Non-pigmented ciliary epithelial cell (primary cell): Measurements from ENCODE around the gene KCNH5.

Experiments
- DNase-seq: peaks from one replicate; pipeline ENCODE4 v3.0.0-alpha.2; 2010; ENCODE audit warnings: low read depth

KCNH5 gene

DNA sequence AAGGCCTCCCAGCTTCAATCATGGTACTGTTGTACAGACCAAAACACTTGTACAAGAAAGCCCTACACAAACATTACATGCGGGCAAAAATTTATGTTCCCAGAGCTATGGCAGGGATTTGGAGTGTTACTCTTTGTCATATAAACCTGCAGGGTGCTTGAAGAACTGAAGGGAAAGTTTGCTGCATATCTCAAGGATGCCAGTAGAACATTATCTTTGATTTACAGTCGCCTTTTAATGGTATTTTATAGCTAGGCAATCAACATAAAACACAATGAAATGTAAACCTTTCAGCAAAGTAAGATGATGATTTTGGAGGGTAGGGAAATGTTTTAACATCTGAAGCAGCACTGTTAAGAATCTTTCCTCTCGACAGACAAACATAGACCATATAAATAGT, 305.6 kb downstream of the KCNH5 start:
- DNase-seq = no peak

DNA sequence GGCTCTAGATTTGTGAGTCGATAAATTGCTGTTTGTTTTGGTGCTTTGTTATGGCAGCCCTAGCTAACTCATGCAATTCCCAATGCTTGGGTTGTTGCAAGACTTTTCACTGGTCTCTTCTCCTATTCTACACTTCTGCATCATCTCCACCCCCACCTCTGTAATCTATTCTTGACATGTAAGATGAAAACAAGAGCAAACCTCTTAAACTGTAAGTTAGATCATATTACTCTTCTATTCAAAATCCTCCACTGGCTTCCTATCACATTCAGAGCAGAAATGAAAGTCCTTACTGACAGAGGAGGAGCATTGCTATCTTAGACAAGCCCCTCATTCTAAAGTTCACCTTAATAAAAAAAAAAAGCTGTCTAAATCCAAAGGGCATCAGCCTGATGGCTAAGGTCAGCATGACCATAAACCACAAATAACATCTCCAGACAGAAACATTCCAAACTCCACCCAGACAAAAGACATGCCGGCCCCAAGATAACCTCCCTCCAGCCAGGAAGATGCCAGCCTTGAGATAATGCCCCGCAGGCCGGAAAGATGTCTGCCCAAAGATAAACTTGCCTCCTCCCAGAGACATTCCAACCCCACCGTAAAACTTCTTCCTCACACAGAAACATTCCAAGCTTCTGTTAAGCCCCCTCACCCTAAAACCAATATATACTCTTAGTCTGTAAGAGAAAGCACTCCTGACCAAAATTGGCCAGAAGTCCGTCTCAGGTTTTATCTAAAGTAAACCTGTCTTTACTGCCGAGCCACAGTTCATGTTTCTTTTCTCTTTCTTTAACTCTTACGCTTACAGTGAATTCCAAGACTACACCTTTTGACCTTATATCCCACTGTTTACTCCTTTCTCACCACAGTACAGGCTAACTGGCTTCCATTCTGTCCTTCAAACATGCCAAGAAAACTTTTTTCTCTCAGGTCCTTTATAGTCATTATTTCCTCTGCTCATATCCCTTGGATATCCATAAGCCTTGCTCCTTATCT, 308.9 kb downstream of the KCNH5 start:
- no peak for DNase-seq

DNA sequence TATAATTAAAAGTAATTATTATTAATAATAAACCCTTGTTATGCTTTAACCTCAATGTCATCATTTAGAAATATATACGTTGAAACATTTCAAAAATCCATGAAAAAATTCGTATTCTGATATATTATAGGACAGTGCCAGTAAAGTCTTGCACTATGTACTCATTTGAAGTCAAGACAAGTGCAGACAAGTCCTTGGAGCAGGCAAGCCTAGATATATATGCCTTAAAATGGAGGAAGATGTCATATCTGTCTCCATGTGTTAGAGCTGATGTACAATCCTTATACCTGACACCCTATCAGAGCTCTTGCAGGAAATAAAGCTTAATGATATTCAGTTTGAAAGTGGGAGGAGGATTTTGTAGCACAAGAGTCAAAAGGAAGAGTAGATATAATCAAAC, 310.4 kb downstream of the KCNH5 start:
- no peak for DNase-seq

- no peak for DNase-seq
Measured at GRCh38 chr14:62722406-62722805, 322.9 kb downstream of the KCNH5 start.

GRCh38 chr14:62718629-62719028, 326.6 kb downstream of the KCNH5 start:
- DNase-seq = no peak

DNA sequence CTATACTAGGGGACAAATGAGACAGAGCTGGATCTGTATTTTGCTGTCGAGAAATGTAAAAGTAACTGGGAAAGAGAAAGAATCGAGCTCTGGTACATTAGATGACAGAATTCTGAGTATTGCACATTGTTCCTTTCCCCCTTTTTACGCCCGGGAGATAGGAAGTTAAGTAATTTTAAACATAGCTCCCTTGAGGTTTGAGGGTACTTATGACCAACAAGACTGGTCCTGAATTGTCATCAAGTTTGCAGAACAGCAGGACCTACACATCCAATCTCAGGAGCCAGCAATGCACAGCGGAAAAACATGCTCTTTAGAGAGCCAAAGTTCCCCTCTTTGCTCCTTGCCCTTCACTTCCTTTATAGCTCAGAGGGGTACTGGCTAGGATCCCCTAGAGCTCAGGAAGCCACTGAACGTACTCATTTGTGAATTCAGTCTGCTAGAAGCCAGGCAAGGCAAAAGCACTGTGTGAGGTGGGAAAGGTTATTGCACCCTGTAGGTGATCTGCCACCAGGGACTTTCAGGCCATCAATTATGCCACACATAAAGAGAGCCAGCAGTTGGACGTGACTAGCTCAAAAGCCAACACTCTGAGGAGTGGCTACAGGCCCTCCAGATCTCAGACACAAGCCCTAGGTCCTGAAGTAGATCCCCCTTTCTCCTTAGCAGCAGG, 333.8 kb downstream of the KCNH5 start:
- DNase-seq = no peak

- no peak for DNase-seq
Measured at GRCh38 chr14:62710811-62711210, 334.4 kb downstream of the KCNH5 start.

DNA sequence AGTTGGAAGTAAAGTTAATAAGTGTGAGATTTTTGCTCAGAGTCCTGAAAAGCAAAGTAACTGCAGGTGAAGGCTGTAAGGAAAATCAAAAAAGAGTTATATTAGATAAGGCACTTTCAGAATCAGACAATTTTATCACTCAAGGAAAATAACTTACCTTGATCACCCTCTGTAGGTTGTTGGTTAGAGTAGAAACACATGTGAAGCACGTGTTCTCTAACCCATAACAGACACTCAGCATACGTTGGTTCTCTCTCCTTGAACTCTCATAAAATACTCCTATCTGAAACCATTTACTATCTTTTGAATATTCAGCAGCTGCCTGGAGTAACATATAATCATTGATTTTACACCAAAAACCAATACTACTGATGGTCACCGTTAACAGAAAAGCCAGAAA, 335.5 kb downstream of the KCNH5 start:
- DNase-seq = no peak

GRCh38 chr14:62706217-62706616, 339.0 kb downstream of the KCNH5 start:
- DNase-seq = no peak

- DNase-seq = no peak
Measured at GRCh38 chr14:62697461-62697860, 347.8 kb downstream of the KCNH5 start.

DNA sequence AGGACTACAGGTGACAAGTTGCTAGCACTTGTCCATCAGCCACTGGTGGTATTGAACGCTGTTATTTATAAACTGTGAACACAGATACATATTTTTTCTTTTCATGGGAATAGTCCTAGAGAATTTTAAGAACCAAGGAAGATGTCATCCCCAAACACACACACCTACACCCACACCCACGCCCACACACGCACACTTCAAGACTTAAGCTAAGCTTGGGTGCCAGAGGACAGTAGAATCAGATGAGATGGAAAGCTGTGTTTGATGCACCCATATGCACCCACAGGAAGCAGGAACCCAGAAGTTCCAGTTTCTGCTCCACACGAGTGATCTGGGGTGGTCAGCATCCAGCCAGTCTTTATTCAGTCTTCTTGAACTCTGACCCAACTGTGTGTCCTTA, 348.3 kb downstream of the KCNH5 start:
- no peak for DNase-seq

DNA sequence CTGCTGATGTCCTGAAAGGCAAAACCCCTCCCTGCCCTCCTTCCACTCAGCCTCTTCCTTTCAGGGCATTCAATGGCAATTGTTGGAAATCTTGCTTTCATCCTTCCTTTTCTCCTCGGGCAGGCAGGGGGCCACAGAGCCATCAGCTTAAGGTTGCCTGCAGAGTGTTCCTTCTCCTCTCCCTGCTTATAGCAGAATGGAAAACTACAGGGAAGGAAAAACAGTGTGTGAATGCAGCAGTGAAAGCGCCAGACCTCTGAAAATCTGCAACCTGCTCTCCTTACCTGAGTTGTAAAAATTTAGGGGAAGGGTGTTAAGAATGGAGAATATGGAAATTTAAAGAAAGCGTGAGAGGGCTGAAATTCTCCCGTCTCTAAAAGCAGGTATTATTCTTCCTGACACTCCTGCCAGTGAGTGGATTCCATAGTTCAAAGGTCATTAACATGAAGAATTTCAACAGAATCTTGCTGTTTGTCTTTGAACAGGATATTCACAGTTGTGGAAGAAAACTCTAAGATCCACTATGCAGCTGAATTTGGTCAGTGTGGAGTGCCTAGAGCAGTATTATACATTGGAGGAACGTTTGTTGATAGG, 348.8 kb downstream of the KCNH5 start:
- DNase-seq = no peak

DNA sequence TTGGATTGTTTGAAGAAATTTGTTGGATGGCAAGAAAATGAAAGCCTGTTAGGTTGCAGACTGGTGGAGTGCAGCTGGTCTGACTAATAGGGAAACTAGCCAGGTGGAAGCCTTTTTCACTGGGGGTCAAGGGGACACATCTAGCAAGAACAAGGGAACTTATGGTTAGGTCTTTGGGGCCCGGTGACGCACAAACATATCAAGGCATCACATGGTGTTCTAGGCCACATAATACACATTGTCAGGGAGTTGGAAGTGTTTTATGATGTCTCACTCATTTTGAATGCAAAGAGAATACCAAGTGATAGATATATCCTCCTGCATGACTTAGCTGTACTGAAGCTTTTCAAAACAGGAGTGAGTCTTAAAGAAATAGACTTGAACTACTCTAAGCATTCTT, 351.2 kb downstream of the KCNH5 start:
- DNase-seq = peak; percentile 95

GRCh38 chr14:62692490-62693106, 352.7 kb downstream of the KCNH5 start:
- DNase-seq = no peak

DNA sequence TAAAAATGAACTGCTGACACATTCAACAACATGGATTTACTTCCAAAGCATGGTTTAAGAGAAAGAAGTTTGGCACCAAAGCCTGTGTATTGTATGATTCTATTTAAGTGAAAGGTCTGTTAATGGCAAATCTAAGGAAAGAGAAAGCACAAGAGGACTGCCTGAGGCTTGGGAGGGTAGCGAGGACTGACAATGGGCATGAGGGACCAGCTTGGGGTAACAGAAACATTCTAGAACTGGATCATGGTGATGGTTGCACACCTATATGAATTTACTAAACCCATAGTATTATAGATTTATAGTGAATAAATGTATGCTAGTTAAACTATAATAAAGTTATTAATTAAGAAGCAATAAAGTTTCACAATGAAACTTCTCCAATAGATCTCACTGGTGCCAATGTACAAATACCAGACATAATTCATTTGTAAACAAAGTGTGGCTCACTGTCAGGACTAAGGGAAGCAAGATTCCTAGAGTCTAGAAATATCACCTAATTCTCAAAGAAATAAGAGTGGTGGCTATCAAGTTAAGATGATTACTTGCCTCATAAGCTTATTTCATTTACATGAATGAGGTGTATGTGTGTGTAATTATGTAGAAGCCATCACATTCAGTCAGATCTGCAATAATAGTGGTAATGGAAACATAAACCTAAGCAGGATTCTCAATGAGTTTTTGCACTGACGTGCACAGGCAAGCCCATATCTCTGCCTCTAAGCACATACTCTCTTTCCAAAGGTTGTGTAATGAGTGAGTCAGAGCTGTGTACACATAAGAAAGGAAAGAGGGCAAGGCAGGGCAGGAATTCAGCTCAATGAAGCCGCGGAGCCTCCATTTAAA, 353.4 kb downstream of the KCNH5 start:
- peak; percentile 89 for DNase-seq

- DNase-seq = no peak
Measured at GRCh38 chr14:62689733-62690132, 355.5 kb downstream of the KCNH5 start.

DNA sequence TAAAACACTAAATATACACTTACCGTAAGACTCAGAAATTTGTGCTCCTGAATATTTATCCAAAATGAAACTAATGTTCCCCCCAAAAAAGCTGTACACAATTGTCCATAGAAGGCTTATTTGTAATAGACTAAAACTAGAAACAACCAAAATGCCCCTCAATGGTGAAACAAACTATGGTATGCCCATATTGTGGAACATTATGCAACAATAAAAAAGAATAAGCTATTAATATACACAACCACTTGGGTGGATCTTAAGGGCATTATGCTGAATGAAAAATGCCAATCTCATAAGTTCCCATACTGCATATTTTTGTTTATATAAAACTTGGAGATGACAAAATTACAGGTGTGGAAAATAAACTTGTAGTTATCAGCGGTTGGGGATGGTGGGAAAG, 357.4 kb downstream of the KCNH5 start:
- no peak for DNase-seq

DNA sequence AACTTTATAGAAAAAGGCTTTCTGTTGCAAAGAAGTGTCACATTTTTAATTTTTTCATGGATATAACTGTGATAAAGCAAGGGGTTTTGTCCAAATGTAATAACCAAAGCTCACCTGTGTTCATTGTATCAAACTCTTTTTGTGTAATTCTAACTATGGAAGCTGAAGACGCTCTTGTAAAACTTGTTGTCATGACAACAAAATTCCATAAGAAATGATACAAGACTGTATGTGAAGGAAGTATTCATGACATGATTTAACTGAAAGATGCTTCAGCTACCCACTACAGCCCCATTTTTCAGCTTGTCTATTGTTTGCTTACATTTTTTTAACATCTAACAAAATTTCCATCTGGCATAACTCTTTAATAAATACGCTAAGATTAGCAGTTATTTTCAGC, 360.9 kb downstream of the KCNH5 start:
- no peak for DNase-seq

- no peak for DNase-seq
Measured at GRCh38 chr14:62682208-62682607, 363.1 kb downstream of the KCNH5 start.

DNA sequence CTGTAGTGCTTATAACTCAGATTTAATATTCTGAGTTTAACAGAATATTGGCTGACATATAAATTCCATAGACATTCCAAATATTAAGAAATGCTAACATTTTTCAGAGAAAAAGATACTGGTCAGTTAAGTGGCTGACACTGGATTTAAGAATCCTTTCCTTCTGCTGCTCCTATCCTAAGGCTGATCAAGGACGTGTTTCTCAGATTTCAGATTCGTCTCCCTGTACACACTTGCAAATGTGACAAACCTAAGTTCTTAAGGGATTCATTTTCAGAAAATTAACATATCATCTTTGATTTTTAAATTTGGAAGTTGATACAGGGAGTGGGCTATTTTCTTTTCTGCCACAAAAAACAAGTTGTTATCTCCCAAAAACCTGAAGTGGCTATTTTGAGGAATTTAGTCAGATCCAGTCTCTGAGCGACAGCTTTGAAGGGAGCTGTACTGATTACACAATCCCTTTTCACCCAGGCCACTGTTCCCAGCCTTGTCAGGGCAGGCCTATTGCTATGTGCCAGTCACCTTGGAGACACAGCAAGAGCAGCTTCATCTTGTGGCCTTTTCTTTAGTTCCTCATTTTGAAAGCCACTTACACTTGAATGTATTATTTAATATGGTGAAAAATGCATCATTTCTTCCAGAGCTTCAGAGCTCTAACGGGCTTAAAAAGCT, 370.6 kb downstream of the KCNH5 start:
- DNase-seq = no peak
